ENCODE measurements around the gene CST9.

CST9 gene

DNA sequence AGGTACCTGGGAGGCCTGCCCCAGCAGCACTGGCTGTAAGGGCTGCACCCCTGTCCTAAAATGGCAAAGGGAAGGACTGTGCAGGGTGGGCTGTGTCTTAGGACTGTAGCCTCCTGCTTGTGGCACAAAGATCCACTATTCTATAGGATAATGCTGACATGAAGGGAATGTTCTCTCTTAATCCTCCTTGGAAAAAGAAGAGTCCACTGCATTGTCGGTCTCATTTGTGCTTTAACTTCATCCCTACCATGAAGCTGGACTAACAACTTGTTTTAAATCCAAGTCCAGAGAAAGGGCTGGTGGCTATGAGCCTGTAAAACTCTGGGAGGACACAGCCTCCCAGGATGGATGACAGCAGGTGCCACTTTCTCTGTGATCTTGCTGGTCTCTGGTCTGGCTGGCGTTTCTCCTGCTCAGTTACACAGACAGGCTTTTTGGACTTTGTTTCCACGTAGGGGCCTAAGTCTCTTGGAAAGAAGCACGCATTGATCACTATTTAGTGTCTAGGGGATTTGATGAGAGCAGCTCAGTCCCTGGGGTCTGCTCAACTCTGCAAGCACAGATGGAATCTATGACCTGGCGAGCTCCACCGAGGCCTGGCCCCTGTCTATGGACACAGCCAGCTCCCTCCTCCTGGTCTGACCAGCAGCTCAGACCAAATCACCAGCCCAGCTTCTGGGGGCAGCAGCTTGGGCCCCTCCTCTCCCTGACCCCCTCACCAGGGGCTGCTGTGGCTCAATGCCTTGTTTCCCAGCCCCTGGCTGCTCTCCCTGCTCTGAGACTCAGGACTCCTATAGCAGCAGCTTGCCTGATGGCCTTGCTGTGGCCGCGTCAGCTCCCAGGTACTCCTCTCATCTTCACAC is 27.2 kb upstream of the CST9 start:
- Histone ChIP-seq H3K4me1 (ENCODE audit: insufficient read depth, low read length) (peaks cover 19% of the 10 kb centered on the region), H3K9ac (ENCODE audit: low read depth, low read length) (no peak overlapping the region), H3K36me3 (ENCODE audit: insufficient read depth, low read length) (no peaks in the 10 kb centered on the region; the same call in 1 of the 2 replicates), H3K9me3 (ENCODE audit: control insufficient read depth, insufficient read depth, low read length) (no peaks in the 10 kb centered on the region)

DNA sequence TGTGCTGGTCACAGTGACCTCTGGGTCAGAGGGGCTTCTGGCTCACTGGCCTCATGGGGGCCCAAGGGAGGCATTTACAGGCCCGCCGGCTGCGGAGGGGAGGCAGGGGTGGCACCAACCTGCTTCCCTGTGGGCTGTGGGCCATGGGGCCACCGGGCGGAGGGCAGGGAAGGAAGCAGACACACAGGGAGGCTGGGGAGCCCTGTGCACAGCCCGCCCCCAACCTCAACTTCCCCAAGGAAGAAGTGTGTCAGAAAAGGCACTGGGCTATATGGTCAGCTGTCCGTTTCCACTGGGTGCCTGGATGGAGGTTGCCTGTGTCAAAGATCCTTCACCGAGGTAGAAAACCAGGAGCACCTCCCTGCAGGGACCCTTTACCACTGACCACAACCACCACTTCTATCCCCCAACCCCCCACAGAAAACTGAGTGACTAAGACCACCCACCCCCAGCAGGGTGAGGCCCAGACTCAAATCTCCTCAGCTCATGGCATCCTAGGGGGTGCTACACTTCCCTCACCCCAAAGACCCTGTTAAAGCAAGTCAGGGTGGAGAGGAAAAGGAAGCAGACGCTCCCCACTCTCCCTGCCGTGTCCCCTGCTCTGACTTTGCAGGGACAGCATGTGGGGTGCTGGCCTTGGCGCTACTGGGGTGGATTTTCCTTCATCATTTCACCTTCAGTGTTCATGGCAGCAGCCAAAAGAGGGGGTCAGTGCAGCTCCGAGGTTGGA is 26.4 kb upstream of the CST9 start:
- no peak overlapping the region for H3K9ac ChIP-seq (ENCODE audit: low read depth, low read length)
- no peaks in the 10 kb centered on the region; the same call in 1 of the 2 replicates for H3K36me3 ChIP-seq (ENCODE audit: insufficient read depth, low read length)
- peaks cover 19% of the 10 kb centered on the region for H3K4me1 ChIP-seq (ENCODE audit: insufficient read depth, low read length)
- H3K9me3 ChIP-seq (ENCODE audit: control insufficient read depth, insufficient read depth, low read length) = no peaks in the 10 kb centered on the region

DNA sequence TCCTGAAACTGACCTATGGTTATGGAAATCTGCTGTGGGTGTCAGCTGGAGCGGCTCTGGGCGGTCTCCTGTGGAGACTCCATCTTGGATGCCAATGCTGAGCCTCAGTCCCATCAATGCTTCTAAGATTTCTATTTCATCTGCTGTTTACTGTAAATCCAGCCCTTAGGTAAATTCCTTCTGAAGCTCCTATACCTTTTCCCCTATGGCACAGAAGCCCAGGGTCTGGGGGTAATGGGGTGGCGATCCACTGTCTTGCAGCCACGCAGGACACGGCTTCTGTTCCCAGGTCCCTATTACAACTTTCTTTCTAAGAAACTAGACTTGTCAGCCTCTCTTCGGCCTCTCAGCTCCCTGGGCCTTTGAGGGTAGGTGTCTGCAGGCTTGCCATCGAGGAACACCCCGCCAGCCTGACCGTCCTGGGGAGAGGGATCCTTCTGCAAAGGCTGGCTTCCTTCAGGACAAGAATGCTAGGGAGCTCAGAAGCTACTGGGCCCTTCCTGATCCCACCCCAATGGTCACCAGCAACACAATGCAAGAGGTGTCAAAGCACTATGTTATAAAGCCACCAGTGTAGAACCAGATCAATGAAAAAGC is 25.6 kb upstream of the CST9 start:
- no peaks in the 10 kb centered on the region; the same call in 1 of the 2 replicates for H3K9me3 ChIP-seq (ENCODE audit: control insufficient read depth, insufficient read depth, low read length)
- H3K4me1 ChIP-seq (ENCODE audit: insufficient read depth, low read length) = peaks cover 14% of the 10 kb centered on the region; the same call in 1 of the 2 replicates

DNA sequence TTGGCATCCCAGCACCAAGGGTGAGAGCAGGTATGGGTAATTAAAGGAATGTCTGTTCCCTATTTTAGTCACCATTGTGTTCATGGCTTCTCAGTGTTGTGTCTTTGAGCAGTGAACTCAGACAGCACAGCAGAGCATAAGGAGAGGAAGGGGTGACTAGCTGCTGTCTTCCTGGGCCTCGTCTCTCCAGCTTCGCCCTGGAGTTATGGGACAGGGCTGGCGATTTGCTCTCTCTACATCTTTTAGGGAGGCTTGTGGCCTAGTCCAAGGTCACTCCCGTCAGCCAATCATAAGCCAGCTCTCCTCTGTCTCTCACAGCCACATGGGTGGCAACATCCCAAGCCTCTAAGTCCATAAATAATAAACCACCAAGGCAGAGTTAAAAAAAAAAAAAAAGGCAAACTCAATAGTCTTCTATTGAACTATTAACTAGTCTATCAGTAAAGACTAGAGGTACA is 24.7 kb upstream of the CST9 start:
- Histone ChIP-seq H3K9me3 (ENCODE audit: control insufficient read depth, insufficient read depth, low read length) (no peaks in the 10 kb centered on the region; the same call in 1 of the 2 replicates), H3K4me1 (ENCODE audit: insufficient read depth, low read length) (peaks cover 10% of the 10 kb centered on the region; the same call in 1 of the 2 replicates), H3K36me3 (ENCODE audit: insufficient read depth, low read length) (no peaks in the 10 kb centered on the region; the same call in 1 of the 2 replicates), H3K9ac (ENCODE audit: low read depth, low read length) (no peak overlapping the region)

More for the DNA sequence above, 25.6 kb upstream of the CST9 start:
- Histone ChIP-seq H3K36me3 (ENCODE audit: insufficient read depth, low read length) (no peaks in the 10 kb centered on the region; the same call in 1 of the 2 replicates), H3K9ac (ENCODE audit: low read depth, low read length) (no peak overlapping the region)

DNA sequence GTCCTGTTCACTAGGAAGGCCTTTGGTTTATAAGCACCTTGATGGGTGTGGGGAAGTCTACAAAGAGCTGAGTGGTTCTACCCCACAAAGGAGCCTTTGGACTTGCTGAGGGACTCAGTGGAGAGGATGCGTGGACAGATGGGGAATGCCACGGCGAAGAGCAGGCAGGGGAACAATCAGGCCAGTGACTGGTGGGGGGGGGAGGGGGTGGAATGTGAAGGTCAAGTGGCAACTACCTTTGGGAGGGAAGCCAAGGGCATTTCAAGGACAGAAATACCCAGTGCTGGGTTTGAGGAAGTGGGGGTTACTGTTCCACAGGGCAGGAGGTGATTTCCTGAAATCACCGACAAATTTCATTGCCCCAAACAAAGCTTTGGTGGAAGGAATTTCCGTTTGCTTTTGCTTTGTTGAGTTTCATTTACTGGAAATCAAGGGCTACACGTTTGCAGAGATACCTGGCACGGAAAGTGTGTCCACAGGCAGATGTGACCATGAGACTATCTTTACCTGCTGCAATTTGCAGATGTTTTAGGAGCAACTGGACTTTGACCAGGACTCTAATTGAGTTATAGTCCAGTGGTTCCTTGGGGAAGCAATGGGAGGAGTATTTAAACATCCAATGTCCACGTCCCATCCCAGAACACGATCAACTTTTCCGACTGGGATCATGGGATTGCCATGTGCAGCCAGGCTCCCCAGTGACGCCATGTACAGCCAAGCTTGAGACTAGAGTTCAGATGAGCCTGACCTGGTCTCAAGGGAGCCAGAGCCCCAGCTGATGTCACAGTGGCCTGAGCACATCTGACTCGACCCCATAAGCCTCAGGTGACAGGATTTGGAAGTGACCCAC is 24.1 kb upstream of the CST9 start:
- H3K36me3 ChIP-seq (ENCODE audit: insufficient read depth, low read length) = no peaks in the 10 kb centered on the region; the same call in 1 of the 2 replicates
- peaks cover 10% of the 10 kb centered on the region; the same call in 1 of the 2 replicates for H3K4me1 ChIP-seq (ENCODE audit: insufficient read depth, low read length)
- H3K9me3 ChIP-seq (ENCODE audit: control insufficient read depth, insufficient read depth, low read length) = no peaks in the 10 kb centered on the region; the same call in 1 of the 2 replicates
- H3K9ac ChIP-seq (ENCODE audit: low read depth, low read length) = no peak overlapping the region

DNA sequence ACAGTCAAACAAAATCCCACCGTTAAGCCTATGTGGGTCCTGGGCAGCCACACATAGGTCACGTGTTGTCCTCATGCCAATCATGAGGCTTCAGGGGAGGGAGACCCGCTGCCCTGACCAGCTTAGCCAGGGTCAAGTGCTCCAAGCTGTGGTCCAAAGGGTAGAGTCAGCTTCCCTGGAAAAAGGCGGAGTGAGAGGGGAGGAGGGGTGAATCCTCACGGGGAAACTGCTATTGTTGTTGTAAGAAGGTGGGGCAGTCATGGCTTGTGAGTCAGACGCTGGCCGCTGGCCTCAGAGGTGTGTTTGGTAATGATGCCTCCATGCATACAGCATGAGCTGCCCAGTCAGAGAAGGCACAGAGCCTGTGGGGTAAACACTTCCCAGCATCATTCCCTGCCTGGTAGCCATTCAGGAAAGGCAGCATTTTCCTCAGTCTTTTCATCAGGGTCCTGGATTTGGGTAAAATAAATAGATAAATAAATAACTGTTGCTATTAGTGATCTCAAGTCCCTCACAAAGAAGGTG is 23.4 kb upstream of the CST9 start:
- Histone ChIP-seq H3K36me3 (ENCODE audit: insufficient read depth, low read length) (no peaks in the 10 kb centered on the region), H3K9me3 (ENCODE audit: control insufficient read depth, insufficient read depth, low read length) (no peaks in the 10 kb centered on the region; the same call in 1 of the 2 replicates), H3K4me1 (ENCODE audit: insufficient read depth, low read length) (peaks cover 10% of the 10 kb centered on the region; the same call in 1 of the 2 replicates), H3K9ac (ENCODE audit: low read depth, low read length) (no peak overlapping the region)

DNA sequence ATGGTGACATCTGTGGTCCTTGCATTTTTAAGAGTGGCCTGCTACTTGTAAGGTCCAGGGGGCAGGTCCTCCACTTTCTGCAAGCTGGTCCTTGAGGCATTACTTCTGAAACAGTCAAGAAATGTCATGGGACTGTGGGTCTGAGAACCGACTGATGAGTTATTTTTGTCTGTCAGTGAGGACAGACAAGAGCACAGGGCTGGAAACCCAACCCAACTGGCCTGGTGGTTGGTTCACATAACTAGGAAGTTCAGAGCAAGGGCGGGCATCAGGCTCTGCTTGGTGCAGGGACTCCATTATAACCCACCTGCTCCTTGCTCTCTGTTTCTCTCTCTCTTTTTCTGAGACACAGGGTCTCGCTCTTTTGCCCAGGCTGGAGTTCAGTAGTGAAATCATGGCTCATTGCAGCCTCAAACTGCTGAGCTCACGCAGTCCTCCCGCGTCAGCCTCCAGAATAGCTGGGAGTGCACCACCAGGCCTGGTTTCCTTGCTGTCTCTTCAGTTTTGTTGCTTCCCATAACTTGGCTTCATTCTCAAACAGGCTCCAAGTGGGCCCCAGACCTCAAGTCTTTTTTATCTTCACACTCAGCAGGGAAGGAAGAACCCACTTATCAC is 22.8 kb upstream of the CST9 start:
- H3K4me1 ChIP-seq (ENCODE audit: insufficient read depth, low read length) = peaks cover 10% of the 10 kb centered on the region; the same call in 1 of the 2 replicates
- no peaks in the 10 kb centered on the region for H3K36me3 ChIP-seq (ENCODE audit: insufficient read depth, low read length)
- no peak overlapping the region for H3K9ac ChIP-seq (ENCODE audit: low read depth, low read length)
- no peaks in the 10 kb centered on the region; the same call in 1 of the 2 replicates for H3K9me3 ChIP-seq (ENCODE audit: control insufficient read depth, insufficient read depth, low read length)

DNA sequence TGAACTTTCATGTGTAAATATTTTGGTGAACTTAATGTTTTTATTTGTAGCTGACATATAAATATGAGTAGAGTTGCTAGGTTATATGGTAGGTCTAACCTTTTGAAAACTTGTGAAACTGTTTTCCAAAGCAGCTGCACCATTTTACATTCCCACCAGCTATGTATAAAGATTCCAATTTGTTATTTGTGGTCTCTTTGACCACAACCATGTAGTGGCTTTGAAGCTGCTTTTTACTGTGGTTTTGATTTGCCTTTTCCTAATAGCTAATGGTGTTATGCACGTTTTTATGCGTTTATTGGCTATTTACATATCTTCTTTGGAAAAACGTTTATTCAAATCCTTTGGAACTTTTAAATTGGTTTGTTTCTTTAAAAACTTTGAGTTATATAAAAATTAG is 21.8 kb upstream of the CST9 start:
- H3K9ac ChIP-seq (ENCODE audit: low read depth, low read length) = no peak overlapping the region
- no peaks in the 10 kb centered on the region for H3K36me3 ChIP-seq (ENCODE audit: insufficient read depth, low read length)
- no peaks in the 10 kb centered on the region; the same call in 1 of the 2 replicates for H3K9me3 ChIP-seq (ENCODE audit: control insufficient read depth, insufficient read depth, low read length)
- H3K4me1 ChIP-seq (ENCODE audit: insufficient read depth, low read length) = peaks cover 15% of the 10 kb centered on the region

DNA sequence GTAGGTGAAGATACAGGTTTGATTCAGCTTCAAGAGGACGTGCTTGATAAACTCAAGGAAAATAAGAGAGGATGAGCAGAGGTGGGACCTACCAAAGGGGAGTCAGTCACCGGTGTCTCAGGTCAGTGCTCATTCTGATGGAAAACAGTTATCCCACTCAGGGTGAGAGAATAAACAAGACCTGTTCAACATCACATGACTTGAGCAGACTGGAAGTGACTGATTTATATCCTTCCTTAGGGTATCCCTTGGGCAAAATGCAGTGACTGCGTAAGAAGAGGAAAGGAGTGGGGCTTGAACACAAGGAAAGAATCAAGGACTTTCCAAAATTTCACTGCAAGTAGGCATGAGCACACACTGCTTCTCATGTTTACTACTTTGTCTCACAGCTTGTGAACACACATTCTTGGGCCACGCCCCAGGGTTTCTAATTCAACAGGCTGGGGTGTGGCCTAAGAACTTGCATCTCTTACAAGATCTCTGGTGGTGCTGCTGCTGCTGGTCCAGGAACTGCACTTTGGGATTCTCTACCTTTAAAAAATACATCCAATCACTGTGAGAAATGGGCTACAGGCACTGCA is 20.4 kb upstream of the CST9 start:
- Histone ChIP-seq H3K4me1 (ENCODE audit: insufficient read depth, low read length) (peaks cover 15% of the 10 kb centered on the region), H3K36me3 (ENCODE audit: insufficient read depth, low read length) (no peaks in the 10 kb centered on the region), H3K9ac (ENCODE audit: low read depth, low read length) (no peak overlapping the region), H3K9me3 (ENCODE audit: control insufficient read depth, insufficient read depth, low read length) (no peaks in the 10 kb centered on the region; the same call in 1 of the 2 replicates)

DNA sequence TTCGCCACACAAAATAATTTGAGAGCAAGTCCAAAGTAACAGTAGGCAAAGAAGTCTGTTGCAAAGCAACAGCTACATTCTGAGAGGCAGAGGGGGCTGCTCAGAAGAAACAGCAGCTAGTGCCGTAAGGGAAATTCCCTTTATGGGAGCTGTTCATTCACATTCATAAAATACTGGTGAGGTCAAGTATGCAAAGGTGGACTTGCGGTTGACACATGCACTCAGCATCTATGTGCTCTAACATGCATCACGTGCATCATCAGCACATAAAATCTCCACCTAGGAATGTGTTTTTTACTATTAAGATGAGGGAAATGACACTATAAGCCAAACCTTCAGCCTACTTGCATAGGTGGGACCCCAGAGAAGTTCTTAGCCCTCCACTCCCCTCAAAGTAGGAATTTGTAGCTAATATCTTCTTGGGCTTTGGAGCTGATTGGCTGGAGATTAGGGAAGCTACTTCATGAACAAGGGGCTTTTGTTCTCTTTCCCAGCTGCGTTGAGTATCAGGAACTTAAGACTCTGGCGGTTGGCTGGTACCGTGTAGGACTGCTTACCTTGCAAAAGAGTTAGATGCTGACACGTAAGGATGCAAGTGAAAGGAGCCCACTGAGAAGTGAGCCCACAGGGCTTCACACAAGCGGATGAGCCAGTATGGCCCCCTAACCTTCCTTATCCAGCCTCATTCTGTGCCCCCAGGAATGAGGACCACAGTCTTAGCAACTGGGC is 19.7 kb upstream of the CST9 start:
- peaks cover 15% of the 10 kb centered on the region for H3K4me1 ChIP-seq (ENCODE audit: insufficient read depth, low read length)
- no peaks in the 10 kb centered on the region; the same call in 1 of the 2 replicates for H3K9me3 ChIP-seq (ENCODE audit: control insufficient read depth, insufficient read depth, low read length)
- H3K36me3 ChIP-seq (ENCODE audit: insufficient read depth, low read length) = no peaks in the 10 kb centered on the region
- no peak overlapping the region for H3K9ac ChIP-seq (ENCODE audit: low read depth, low read length)

DNA sequence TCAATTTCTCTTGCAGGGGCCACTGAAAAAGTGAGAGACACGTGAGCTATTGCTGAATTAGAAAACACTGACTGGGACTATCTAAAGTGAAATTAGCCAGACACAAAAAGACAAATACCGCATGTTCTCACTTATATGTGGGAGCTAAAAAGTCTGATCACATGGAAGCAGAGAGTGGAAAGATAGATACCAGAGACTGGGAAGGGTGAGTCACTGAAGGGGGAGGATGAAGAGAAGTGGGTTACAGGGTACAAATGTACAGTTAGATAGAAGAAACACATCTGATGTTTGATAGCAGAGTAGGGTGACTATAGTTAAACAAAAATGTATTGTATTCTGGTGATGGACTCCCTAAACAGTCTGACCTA is 18.6 kb upstream of the CST9 start:
- no peaks in the 10 kb centered on the region for H3K36me3 ChIP-seq (ENCODE audit: insufficient read depth, low read length)
- peaks cover 8% of the 10 kb centered on the region for H3K4me1 ChIP-seq (ENCODE audit: insufficient read depth, low read length)
- no peaks in the 10 kb centered on the region; the same call in 1 of the 2 replicates for H3K9me3 ChIP-seq (ENCODE audit: control insufficient read depth, insufficient read depth, low read length)
- no peak overlapping the region for H3K9ac ChIP-seq (ENCODE audit: low read depth, low read length)

DNA sequence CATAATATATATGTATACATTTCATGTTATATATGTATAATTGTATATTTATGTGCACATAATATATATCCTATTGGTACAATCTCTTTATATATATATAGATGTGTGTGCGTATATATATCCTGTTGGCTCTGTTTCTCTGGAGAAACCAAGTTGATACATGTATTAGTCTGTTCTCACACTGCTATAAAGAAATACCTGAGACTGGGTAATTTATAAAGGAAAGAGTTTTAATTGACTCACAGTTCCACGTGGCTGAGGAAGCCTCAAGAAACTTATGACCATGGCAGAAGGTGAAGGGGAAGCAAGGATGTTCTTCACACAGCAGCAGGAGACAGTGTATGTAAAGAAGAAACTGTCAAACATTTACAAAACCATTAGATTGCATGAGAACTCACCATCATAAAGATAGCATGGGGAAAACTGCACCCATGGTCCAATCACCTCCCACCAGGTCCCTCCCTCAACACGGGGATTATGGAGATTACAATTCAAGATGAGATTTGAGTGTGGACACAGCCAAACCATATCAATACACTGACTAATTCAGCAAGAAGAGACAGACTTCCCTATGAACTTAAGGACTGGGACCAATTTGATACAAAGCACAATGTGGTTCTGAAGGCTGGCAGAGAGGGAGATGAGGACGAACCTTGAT is 18.1 kb upstream of the CST9 start:
- Histone ChIP-seq H3K9ac (ENCODE audit: low read depth, low read length) (no peak overlapping the region), H3K4me1 (ENCODE audit: insufficient read depth, low read length) (peaks cover 5% of the 10 kb centered on the region), H3K9me3 (ENCODE audit: control insufficient read depth, insufficient read depth, low read length) (no peaks in the 10 kb centered on the region; the same call in 1 of the 2 replicates), H3K36me3 (ENCODE audit: insufficient read depth, low read length) (no peaks in the 10 kb centered on the region)
